ENCODE measurements around the gene MYCN.
"Not testable (repeated sequence)": the region's sequence is repeated elsewhere in the genome, so short reads cannot be mapped to it uniquely, and the experiment has no call there.

GRCh38 chr2:15903910-15904309 lies 36.4 kb upstream of the MYCN start:
- TF ChIP-seq POLR2A, POLR2AphosphoS5 (IDR thresholded peaks at IDR 0.05): not testable (repeated sequence)
